K562 (cell line): ENCODE data around the gene RNF213. TPM values are rescaled to one million over a fixed set of nuclear protein-coding genes. Genes with fewer than 3 reads are reported as not detected.
A peak's percentile ranks its signal among the peaks of the same experiment; 100 is the strongest.

Experiments
- ATAC-seq: fragments of 200-7000 bp; cut with Tn5 transposase; 3 replicates; pipeline ENCODE4 v1.9.1; 2020; ENCODE audit warnings: moderate library complexity
- BruUV-seq: library from RNA; stranded (reverse); fragments of 400-500 nt; replicated peaks from 2 replicates; lab custom pipeline; 2021; lab: Mats Ljungman, UMichigan
- CTCF ChIA-PET: fragments of 300-600 bp; formaldehyde crosslinking; extraction: SDS; loops from one replicate; lab custom pipeline; 2021; ENCODE audit warnings: low intra/inter-chr PET ratio; lab: Yijun Ruan, JAX
- POLR2A ChIA-PET: fragments of 300-600, 350-650 bp; sonication (Branson Sonifier 250); formaldehyde crosslinking; extraction: SDS; loops from one replicate; lab custom pipeline; 2021; ENCODE audit warnings: antibody characterized with exemption, inconsistent platforms; lab: Yijun Ruan, JAX
- DNase-seq, 4 experiments: peaks; one replicate each; pipeline versions ENCODE4 v3.0.0 to v3.0.0-alpha.2; 2011 to 2018; ENCODE audit warnings: low spot score in 3 of 4, mixed read lengths in 3 of 4; ENCODE audit errors: extremely low read depth in 1 of 4
- FAIRE-seq: peaks from 2 replicates; lab custom pipeline; 2011; peaks lifted over from hg19 to GRCh38; lab: Jason Lieb, UNC
- H2AFZ ChIP-seq: 2 replicates; pipeline ENCODE4 v1.6.0; 2011; ENCODE audit warnings: low read depth, low read length, control low read depth, inconsistent platforms
- H3K27ac ChIP-seq: fragments of 200-600 bp; 3 replicates; pipeline ENCODE4 v1.8.0; 2011; ENCODE audit warnings: low read depth, mild to moderate bottlenecking, control low read depth, inconsistent platforms, low read length, moderate library complexity, mixed read lengths; ENCODE audit errors: extremely low read depth
- H3K27me3 ChIP-seq, 2 experiments: fragments of 300-600 bp in 1 of 2; 2 replicates in 1 of 2; 3 replicates in 1 of 2; pipeline versions ENCODE4 v1.6.0 to v1.8.0; 2011; ENCODE audit warnings: inconsistent platforms in 2 of 2, low read length in 2 of 2, mild to moderate bottlenecking in 1 of 2, mixed read lengths in 1 of 2, moderate library complexity in 1 of 2; ENCODE audit not compliant: control insufficient read depth in 2 of 2, insufficient read depth in 2 of 2
- H3K36me3 ChIP-seq: fragments of 300-600 bp; 3 replicates; pipeline ENCODE4 v1.8.0; 2011; ENCODE audit warnings: mild to moderate bottlenecking, low read length, inconsistent platforms; ENCODE audit not compliant: control insufficient read depth, insufficient read depth
- H3K4me1 ChIP-seq, 2 experiments: fragments of 200-600 bp in 1 of 2; replicated peaks in 1 of 2; 2 replicates in 1 of 2; 3 replicates in 1 of 2; pipeline versions ENCODE4 v1.5.1 to v1.8.0; 2011; ENCODE audit warnings: inconsistent platforms in 2 of 2, low read length in 2 of 2, mild to moderate bottlenecking in 1 of 2, mixed read lengths in 1 of 2, moderate library complexity in 1 of 2; ENCODE audit not compliant: control insufficient read depth in 2 of 2, insufficient read depth in 2 of 2
- H3K4me2 ChIP-seq: 2 replicates; pipeline ENCODE4 v1.6.1; 2011; ENCODE audit warnings: low read length, control low read depth, inconsistent platforms, mixed read lengths; ENCODE audit not compliant: insufficient read depth
- H3K4me3 ChIP-seq: fragments of 200-600 bp; sonication (generic), shearing (Covaris generic); 2 replicates; pipeline ENCODE4 v1.5.1; 2016; ENCODE audit warnings: control low read depth, inconsistent platforms
- H3K79me2 ChIP-seq: fragments of 200-600 bp; 3 replicates; pipeline ENCODE4 v1.8.0; 2011; ENCODE audit warnings: low read length, inconsistent platforms; ENCODE audit not compliant: control insufficient read depth, insufficient read depth
- H3K9ac ChIP-seq, 2 experiments: 2 replicates each; pipeline versions ENCODE4 v1.6.0 to v1.6.1; 2011; ENCODE audit warnings: low read depth in 2 of 2, low read length in 2 of 2, control low read depth in 1 of 2, inconsistent platforms in 1 of 2, mild to moderate bottlenecking in 1 of 2, mixed read lengths in 1 of 2; ENCODE audit not compliant: insufficient read depth in 1 of 2
- H3K9me1 ChIP-seq: one replicate; pipeline ENCODE4 v1.6.0; 2011; ENCODE audit warnings: inconsistent platforms, mild to moderate bottlenecking, low read length, moderate library complexity; ENCODE audit not compliant: control insufficient read depth, insufficient read depth
- H3K9me3 ChIP-seq: replicated peaks from 2 replicates; pipeline ENCODE4 v1.5.1; 2011; ENCODE audit warnings: low read depth, low read length, inconsistent platforms; ENCODE audit not compliant: control insufficient read depth, insufficient read depth
- H4K20me1 ChIP-seq: replicated peaks from 2 replicates; pipeline ENCODE4 v1.6.1; 2011; ENCODE audit warnings: low read length, inconsistent platforms, mixed read lengths; ENCODE audit not compliant: control insufficient read depth, insufficient read depth
- CREB5 ChIP-seq: fragments of 250-450 bp; sonication (Bioruptor Pico); IDR thresholded peaks from 2 replicates; pipeline ENCODE4 v1.5.0; 2020; ENCODE audit warnings: mild to moderate bottlenecking
- E2F1 ChIP-seq: sonication (generic); formaldehyde crosslinking; IDR thresholded peaks from 2 replicates; pipeline ENCODE4 v1.8.1; 2023; ENCODE audit warnings: mild to moderate bottlenecking, missing genetic modification reagents, moderate library complexity
- NRF1 ChIP-seq, 2 experiments: fragments of 450-650 bp; IDR thresholded peaks in 1 of 2; conservative IDR thresholded peaks in 1 of 2; 2 replicates each; pipeline ENCODE4 v1.6.1; 2014; ENCODE audit warnings: mild to moderate bottlenecking in 2 of 2
- PHF8 ChIP-seq: fragments of 200-600 bp; sonication (generic); IDR thresholded peaks from 2 replicates; pipeline ENCODE4 v1.6.1; 2012; ENCODE audit warnings: mixed run types, mild to moderate bottlenecking, inconsistent platforms, low read length, moderate library complexity, borderline replicate concordance
- TBL1XR1 ChIP-seq, 2 experiments: IDR thresholded peaks; 2 replicates each; pipeline ENCODE4 v1.6.1; 2012; ENCODE audit warnings: improper control_type of control experiment in 2 of 2, low read length in 2 of 2, mild to moderate bottlenecking in 1 of 2
- ZNF592 ChIP-seq: fragments of 450-650 bp; IDR thresholded peaks from 2 replicates; pipeline ENCODE4 v1.6.1; 2017; ENCODE audit warnings: antibody characterized with exemption, mild to moderate bottlenecking
- WGBS: fragments of 100-300 bp; shearing (Covaris generic); methylation state at CpG from one replicate; pipeline ENCODE4 v1.1.6; 2016; ENCODE audit warnings: low coverage, mixed read lengths; ENCODE audit not compliant: insufficient coverage; ENCODE audit errors: missing lambda C conversion rate; 5-methylcytosine and 5-hydroxymethylcytosine counted together
- in situ Hi-C: fragments of 300-500 bp; cut with MboI; formaldehyde crosslinking; loops from 4 replicates; pipeline ENCODE4 v1.15.0; 2018; ENCODE audit warnings: inconsistent platforms, mixed read lengths
- intact Hi-C: fragments of 100-400 bp; cut with micrococcal nuclease; formaldehyde crosslinking; loops from 2 replicates; pipeline ENCODE4 v1.14.2; 2022
- polyA plus RNA-seq, 8 experiments: library from polyadenylated mRNA; depleted of rRNA in 4 of 8; stranded (reverse) in 5 of 8; unstranded in 3 of 8; fragments of >200 nt; fragmentation: Nextera tagmentation in 2 of 8; fragmentation: Illumina TruSeq in 1 of 8; extraction: Ambion mirVana in 2 of 8; extraction: Trizol in 1 of 8; gene quantifications; 2 replicates each; pipeline versions ENCODE4 v1.2.1 to v1.2.3, GENCODE V29; 2011 to 2014; ENCODE audit warnings: inconsistent platforms in 1 of 8, missing spikeins in 1 of 8
- total RNA-seq, 7 experiments: library from RNA; depleted of rRNA in 6 of 7; stranded (reverse); fragments of >200 nt in 6 of 7; fragmentation: Illumina TruSeq in 2 of 7; extraction: Trizol in 2 of 7; gene quantifications; 2 replicates each; pipeline versions ENCODE4 v1.2.1 to v1.2.3, GENCODE V29; 2011 to 2021; ENCODE audit warnings: low replicate concordance in 1 of 7

Gene RNF213
- total and polyA plus RNA-seq, 9 of the 15 experiments (the other 6 are each of a cell fraction or from before 2014, with no cell fraction given), result 5.3 to 33.6 (median 17.9) TPM

GRCh38 chr17:80339118-80339517 is 78.5 kb downstream of the RNF213 start:
- CTCF ChIA-PET, result no interaction called here
- H4K20me1 ChIP-seq, result no peaks in the 10 kb centered on the region
- H3K27ac ChIP-seq, result no peak overlapping the region
- no peak overlapping the region for H3K4me2 ChIP-seq
- H3K9me1 ChIP-seq, result no peaks in the 10 kb centered on the region
- in situ Hi-C loops, result no loop called here
- no peak overlapping the region for H3K4me3 ChIP-seq
- 0 out of 4 replicates have a peak overlapping the region, but pooled peaks of 1 of the 2 experiments have one; percentile 48 for H3K9ac ChIP-seq
- ATAC-seq (no peak), FAIRE-seq (no peak), DNase-seq (no peak)
- no peaks in the 10 kb centered on the region for H3K27me3 ChIP-seq
- BruUV-seq, result no TSS peak
- H3K36me3 ChIP-seq, result peaks cover 68% of the 10 kb centered on the region; the same call in 2 of the 3 replicates
- POLR2A ChIA-PET, result interaction anchor here (0.7 kb wide), 1 partner anchor 15 kb away, joined by 3 read pairs; no protein-coding TSS in a partner anchor
- H3K9me3 ChIP-seq, result no peaks in the 10 kb centered on the region
- no peaks in the 10 kb centered on the region for H3K79me2 ChIP-seq
- H2AFZ ChIP-seq, result no peak overlapping the region
- intact Hi-C loops, result no loop called here
- no peak for TF ChIP-seq NRF1 (conservative IDR thresholded peaks at IDR 0.05 in 1 of 2, IDR thresholded peaks at IDR 0.05 in 1 of 2)
- no peak for TF ChIP-seq TBL1XR1 (IDR thresholded peaks at IDR 0.05; ENCODE audit: low read length in 2 of 2)
- no peak for TF ChIP-seq E2F1 (CRISPR knock-in tag)
- TF ChIP-seq CREB5, result no peak
- no peak for TF ChIP-seq PHF8
- TF ChIP-seq ZNF592, result no peak
- H3K4me1 ChIP-seq, result no peaks in the 10 kb centered on the region; a peak in 1 of 5 replicates
- 82% methylated on average over 8 of the region's 8 CpGs for whole genome bisulfite sequencing
